Mononuclear cell (primary cell): ENCODE results near the gene CTTNBP2. TPM values are rescaled to one million over a fixed set of nuclear protein-coding genes. Genes with fewer than 3 reads are reported as not detected.

Source experiments
- H3K27me3 ChIP-seq: 2 replicates; pipeline ENCODE4 v1.6.0; 2011; ENCODE audit warnings: low read length, control low read depth; ENCODE audit not compliant: insufficient read depth
- H3K4me1 ChIP-seq: 2 replicates; pipeline ENCODE4 v1.5.1; 2011; ENCODE audit warnings: mild to moderate bottlenecking, low read length, control low read depth; ENCODE audit not compliant: insufficient read depth
- H3K4me3 ChIP-seq: 2 replicates; pipeline ENCODE4 v1.5.1; 2011; ENCODE audit warnings: mild to moderate bottlenecking, low read length, moderate library complexity
- H3K9me3 ChIP-seq: 2 replicates; pipeline ENCODE4 v1.5.1; 2011; ENCODE audit warnings: low read depth, mild to moderate bottlenecking, control low read depth, low read length
- total RNA-seq: library from RNA; depleted of rRNA; stranded (reverse); fragments of >200 nt; gene quantifications from one replicate; pipeline ENCODE4 v1.2.3, GENCODE V29; 2012

The CTTNBP2 gene
- total RNA-seq, 1 donor, result 0.10 TPM

DNA sequence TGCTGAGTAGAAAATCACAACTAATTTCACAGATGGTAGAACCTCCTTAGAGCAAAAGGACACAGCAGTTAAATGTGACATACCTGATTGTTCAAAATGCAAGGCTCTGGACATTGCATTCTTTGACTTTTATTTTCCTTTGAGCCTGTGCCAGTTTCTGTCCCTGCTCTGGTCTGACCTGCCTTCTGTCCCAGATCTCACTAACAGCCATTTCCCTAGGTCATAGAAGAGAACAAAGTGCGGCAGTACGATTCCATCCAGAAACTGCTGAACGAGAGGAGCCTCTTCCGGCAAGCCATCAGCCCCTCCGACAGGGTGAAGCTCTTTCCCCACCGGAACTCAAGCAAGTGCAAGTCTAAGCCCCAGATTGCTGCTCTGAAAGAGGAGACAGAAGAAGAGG lies 206.6 kb downstream of the CTTNBP2 start:
- Histone ChIP-seq H3K27me3 (no peaks in the 10 kb centered on the region), H3K9me3 (no peaks in the 10 kb centered on the region), H3K4me1 (no peaks in the 10 kb centered on the region), H3K4me3 (no peak overlapping the region)

GRCh38 chr7:117666031-117666430 lies 207.2 kb downstream of the CTTNBP2 start:
- H3K9me3 ChIP-seq, result no peaks in the 10 kb centered on the region
- H3K27me3 ChIP-seq, result no peaks in the 10 kb centered on the region
- H3K4me3 ChIP-seq, result no peak overlapping the region
- no peaks in the 10 kb centered on the region for H3K4me1 ChIP-seq

DNA sequence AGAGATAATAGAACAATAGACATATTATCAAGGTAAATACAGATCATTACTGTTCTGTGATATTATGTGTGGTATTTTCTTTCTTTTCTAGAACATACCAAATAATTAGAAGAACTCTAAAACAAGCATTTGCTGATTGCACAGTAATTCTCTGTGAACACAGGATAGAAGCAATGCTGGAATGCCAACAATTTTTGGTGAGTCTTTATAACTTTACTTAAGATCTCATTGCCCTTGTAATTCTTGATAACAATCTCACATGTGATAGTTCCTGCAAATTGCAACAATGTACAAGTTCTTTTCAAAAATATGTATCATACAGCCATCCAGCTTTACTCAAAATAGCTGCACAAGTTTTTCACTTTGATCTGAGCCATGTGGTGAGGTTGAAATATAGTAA lies 207.9 kb downstream of the CTTNBP2 start:
- Histone ChIP-seq H3K4me3 (no peak overlapping the region), H3K27me3 (no peaks in the 10 kb centered on the region), H3K9me3 (no peaks in the 10 kb centered on the region), H3K4me1 (no peaks in the 10 kb centered on the region)

DNA sequence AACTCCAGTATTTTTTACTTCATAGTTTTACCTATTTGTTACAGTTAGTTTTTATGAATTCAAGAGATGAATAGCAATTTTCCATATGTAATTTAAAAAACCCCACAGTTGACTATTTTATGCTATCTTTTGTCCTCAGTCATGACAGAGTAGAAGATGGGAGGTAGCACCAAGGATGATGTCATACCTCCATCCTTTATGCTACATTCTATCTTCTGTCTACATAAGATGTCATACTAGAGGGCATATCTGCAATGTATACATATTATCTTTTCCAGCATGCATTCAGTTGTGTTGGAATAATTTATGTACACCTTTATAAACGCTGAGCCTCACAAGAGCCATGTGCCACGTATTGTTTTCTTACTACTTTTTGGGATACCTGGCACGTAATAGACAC lies 209.2 kb downstream of the CTTNBP2 start:
- Histone ChIP-seq H3K9me3 (no peaks in the 10 kb centered on the region), H3K27me3 (no peaks in the 10 kb centered on the region), H3K4me1 (no peaks in the 10 kb centered on the region), H3K4me3 (no peak overlapping the region)

DNA sequence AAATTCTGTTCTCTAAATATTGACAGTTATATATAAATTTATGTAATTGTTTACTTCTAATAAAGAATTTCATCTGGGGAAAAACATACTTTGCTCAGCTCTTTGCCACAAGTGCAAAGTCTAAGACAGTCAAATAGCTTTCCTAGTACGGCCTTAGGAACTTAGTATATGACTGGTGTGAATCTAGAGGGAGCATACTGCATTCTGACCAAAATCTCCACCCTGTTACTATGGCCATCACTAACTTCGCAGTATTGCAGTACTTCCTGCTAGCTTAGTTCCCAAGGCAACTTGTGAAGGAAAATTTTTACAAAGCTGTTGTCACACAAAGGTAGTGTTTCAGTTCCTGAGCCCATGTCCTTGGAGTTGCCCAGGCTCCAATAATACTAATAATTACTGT lies 211.9 kb downstream of the CTTNBP2 start:
- H3K27me3 ChIP-seq, result no peaks in the 10 kb centered on the region
- H3K9me3 ChIP-seq, result no peaks in the 10 kb centered on the region
- no peak overlapping the region for H3K4me3 ChIP-seq
- H3K4me1 ChIP-seq, result no peaks in the 10 kb centered on the region
